ENCODE results near the gene HMCES. TPM values are rescaled to one million over a fixed set of nuclear protein-coding genes. Genes with fewer than 3 reads are reported as not detected.

HMCES gene
- total and polyA plus RNA-seq, 5 donors from 2014 or later, result 64.1 to 115 (median 91.2) TPM

DNA sequence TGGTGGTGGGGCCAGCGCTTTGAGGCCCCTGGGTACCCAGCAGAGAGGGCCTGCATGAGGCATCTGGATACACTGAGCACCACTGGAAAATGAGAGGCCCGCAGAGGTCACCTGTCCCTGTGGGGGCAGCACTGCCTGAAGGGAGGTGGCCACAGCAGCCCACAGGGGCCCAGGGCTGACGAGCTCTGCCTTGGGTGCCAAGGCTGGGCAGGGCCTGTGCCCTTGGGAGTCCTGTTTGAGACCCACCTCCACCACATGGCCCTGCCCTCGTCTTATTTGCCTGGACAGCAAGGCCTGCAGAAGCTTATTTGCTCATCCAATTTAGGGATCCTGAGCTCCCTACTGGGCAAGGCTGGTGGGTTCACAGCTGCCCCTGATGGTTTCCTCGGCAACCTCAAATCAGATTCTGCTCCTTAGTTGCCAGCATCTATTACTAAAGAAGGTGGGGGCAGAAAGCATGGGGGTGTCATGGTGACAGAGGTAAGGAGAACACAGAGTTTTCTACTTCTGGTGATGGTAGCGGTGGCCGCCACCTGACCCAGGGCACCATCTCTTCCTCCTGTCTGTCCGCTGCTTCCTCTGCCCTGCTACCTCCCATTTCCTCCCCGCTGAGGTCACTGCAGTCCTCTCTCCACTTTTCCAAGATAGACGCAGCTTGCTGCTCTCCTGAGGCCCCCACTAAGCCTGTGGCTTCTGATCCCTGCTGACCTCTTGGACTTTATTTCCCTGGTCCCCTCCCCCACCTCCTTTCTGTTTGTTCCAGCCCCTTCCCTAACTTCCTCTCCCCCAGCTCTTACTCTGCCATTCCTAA is 62.9 kb downstream of the HMCES start:
- Mint-ChIP-seq H3K36me3 (no peaks in the 10 kb centered on the region), H3K4me1 (peaks cover 0 to 16% (median 6%) of the 10 kb centered on the region in 4 donors), H3K9me3 (peaks cover 0 to 2% (median 0%) of the 10 kb centered on the region in 7 donors), H3K27ac (no peak overlapping the region), H3K27me3 (peaks cover 29% of the 10 kb centered on the region), H3K4me3 (no peak overlapping the region)
- no peak overlapping the region for H3K4me3 ChIP-seq (ENCODE audit: low read depth, low read length)
- DNase-seq (no peak), ATAC-seq (ENCODE audit: low read depth in 2 of 2) (no peak)
- no peaks in the 10 kb centered on the region for H3K36me3 ChIP-seq (ENCODE audit: control insufficient read depth, insufficient read depth, low read length)
- H3K9me3 ChIP-seq (ENCODE audit: control insufficient read depth in 2 of 2, low read length in 2 of 2), result no peaks in the 10 kb centered on the region
- H3K27me3 ChIP-seq (ENCODE audit: control insufficient read depth, insufficient read depth, low read length), result peaks cover 3% of the 10 kb centered on the region
- peaks cover 8% of the 10 kb centered on the region for H3K4me1 ChIP-seq (ENCODE audit: control insufficient read depth, insufficient read depth, low read length, poor library complexity, severe bottlenecking)
- no peak overlapping the region for H3K27ac ChIP-seq (ENCODE audit: insufficient read depth, low read length, poor library complexity, severe bottlenecking)

DNA sequence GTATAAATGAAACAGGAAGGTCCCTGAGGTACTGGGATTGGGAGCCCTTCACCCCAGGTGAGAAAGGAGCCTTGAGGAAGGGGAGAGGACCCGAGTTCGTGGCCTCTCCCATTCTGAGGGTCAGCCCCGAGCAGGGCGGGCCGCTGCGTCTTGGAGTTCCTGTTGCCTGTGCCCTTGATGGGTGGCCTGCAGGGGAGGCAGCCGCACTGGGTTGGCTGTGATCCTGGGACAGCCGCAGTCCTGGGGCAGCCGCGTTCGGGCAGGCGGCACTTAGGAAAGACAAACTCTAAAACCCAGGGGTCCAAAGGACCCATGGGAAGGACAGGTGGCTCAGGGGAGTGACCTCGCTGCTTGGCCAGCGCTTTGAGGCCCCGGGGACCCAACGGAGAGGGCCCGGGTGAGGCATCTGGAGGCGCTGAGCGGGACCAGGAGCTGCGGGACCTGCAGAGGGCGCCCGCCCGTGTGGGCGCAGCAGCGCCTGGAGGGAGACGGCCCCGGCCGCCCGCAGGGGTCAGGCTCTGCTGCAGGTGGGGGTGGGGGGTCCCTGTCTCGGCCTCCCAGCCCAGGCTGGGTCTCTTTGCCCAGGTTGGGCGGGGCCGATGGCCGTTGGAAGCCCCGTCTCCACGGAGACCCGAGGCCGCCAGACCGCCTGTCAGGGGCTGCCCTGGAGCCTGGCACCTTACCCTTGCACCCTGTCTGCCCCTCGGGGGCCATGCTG is 65.1 kb downstream of the HMCES start:
- Histone ChIP-seq H3K9me3 (ENCODE audit: control insufficient read depth in 2 of 2, low read length in 2 of 2) (no peaks in the 10 kb centered on the region), H3K4me1 (ENCODE audit: control insufficient read depth, insufficient read depth, low read length, poor library complexity, severe bottlenecking) (peaks cover 8% of the 10 kb centered on the region), H3K4me3 (ENCODE audit: low read depth, low read length) (no peak overlapping the region), H3K27ac (ENCODE audit: insufficient read depth, low read length, poor library complexity, severe bottlenecking) (no peak overlapping the region), H3K27me3 (ENCODE audit: control insufficient read depth, insufficient read depth, low read length) (peaks cover 3% of the 10 kb centered on the region), H3K36me3 (ENCODE audit: control insufficient read depth, insufficient read depth, low read length) (no peaks in the 10 kb centered on the region)
- ATAC-seq (ENCODE audit: low read depth in 2 of 2) (peak; percentile 57 to 62), DNase-seq (peak in 1 of 3 donors; percentile 23)
- Mint-ChIP-seq H3K4me1 (peaks cover 0 to 16% (median 7%) of the 10 kb centered on the region in 4 donors), H3K4me3 (peak overlapping the region in 1 of 4 donors; percentile 59), H3K27me3 (peaks cover 42% of the 10 kb centered on the region), H3K27ac (no peak overlapping the region), H3K36me3 (no peaks in the 10 kb centered on the region), H3K9me3 (peaks cover 0 to 4% (median 0%) of the 10 kb centered on the region in 7 donors)

DNA sequence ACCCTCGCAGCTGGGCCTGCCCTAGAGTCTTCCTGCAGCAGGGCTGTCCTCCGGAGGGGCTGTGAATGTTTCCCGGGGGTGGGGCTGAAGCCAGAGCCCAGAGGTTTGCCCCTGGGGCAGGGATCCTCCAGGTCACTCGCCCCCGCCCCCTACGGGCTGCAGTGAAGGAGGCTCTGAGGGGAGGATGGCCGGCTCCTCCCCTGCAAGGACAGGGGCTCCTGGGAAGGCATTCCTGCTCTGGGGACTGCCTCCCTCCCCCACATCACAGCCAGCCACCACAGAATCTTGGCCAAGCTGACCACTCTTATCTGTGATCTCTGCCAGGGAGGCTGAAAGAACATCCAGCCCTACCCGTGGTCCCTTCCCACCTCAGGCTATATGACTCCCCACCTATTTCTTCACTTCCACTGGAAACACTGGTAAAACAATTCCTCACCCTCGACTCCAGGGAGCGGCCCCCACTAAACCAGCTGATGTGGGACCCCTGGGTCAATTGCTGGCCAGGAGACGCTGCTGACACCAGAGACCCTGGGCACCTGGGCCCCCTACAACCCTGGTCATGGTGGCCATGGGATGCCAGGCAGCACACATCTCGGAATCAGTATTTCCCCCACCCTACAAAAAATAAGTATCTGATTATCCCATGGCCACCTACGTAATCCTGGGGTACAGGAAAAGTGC is 66.0 kb downstream of the HMCES start:
- Histone ChIP-seq H3K27me3 (ENCODE audit: control insufficient read depth, insufficient read depth, low read length) (peaks cover 3% of the 10 kb centered on the region), H3K36me3 (ENCODE audit: control insufficient read depth, insufficient read depth, low read length) (no peaks in the 10 kb centered on the region), H3K4me1 (ENCODE audit: control insufficient read depth, insufficient read depth, low read length, poor library complexity, severe bottlenecking) (peaks cover 8% of the 10 kb centered on the region), H3K9me3 (ENCODE audit: control insufficient read depth in 2 of 2, low read length in 2 of 2) (no peaks in the 10 kb centered on the region), H3K27ac (ENCODE audit: insufficient read depth, low read length, poor library complexity, severe bottlenecking) (no peak overlapping the region), H3K4me3 (ENCODE audit: low read depth, low read length) (no peak overlapping the region)
- DNase-seq (no peak), ATAC-seq (ENCODE audit: low read depth in 2 of 2) (no peak)
- peaks cover 43% of the 10 kb centered on the region for H3K27me3 Mint-ChIP-seq
- no peaks in the 10 kb centered on the region for H3K36me3 Mint-ChIP-seq
- peaks cover 0 to 16% (median 7%) of the 10 kb centered on the region in 4 donors for H3K4me1 Mint-ChIP-seq
- H3K4me3 Mint-ChIP-seq, result no peak overlapping the region
- H3K27ac Mint-ChIP-seq, result no peak overlapping the region
- H3K9me3 Mint-ChIP-seq, result peaks cover 0 to 4% (median 0%) of the 10 kb centered on the region in 7 donors

DNA sequence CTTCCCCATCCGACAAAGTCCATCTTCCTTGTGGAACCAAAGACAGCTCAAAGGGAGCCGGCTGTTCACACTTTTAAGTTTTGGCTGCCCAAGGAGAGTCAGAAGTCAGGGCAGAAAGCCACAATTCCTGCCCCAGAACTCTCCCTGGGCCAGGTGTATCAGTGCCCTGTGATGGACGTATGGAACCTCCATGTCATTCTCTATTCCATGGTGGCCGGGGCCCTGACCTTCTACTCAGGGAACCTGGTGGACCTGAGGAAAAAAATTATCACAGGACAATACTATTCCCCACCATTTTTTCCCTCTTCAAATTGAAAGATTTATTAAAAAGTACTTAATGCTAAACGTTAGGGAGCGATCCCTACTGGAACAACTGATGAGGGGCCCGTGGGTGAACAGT is 66.6 kb downstream of the HMCES start:
- H3K36me3 Mint-ChIP-seq, result no peaks in the 10 kb centered on the region
- peaks cover 0 to 16% (median 7%) of the 10 kb centered on the region in 4 donors for H3K4me1 Mint-ChIP-seq
- Histone ChIP-seq H3K9me3 (ENCODE audit: control insufficient read depth in 2 of 2, low read length in 2 of 2) (no peaks in the 10 kb centered on the region), H3K36me3 (ENCODE audit: control insufficient read depth, insufficient read depth, low read length) (no peaks in the 10 kb centered on the region), H3K27ac (ENCODE audit: insufficient read depth, low read length, poor library complexity, severe bottlenecking) (no peak overlapping the region), H3K27me3 (ENCODE audit: control insufficient read depth, insufficient read depth, low read length) (peaks cover 3% of the 10 kb centered on the region), H3K4me3 (ENCODE audit: low read depth, low read length) (no peak overlapping the region), H3K4me1 (ENCODE audit: control insufficient read depth, insufficient read depth, low read length, poor library complexity, severe bottlenecking) (peaks cover 8% of the 10 kb centered on the region)
- H3K27ac Mint-ChIP-seq, result no peak overlapping the region
- H3K4me3 Mint-ChIP-seq, result no peak overlapping the region
- ATAC-seq (ENCODE audit: low read depth in 2 of 2), result no peak
- peaks cover 43% of the 10 kb centered on the region for H3K27me3 Mint-ChIP-seq
- no peak for DNase-seq
- peaks cover 0 to 4% (median 0%) of the 10 kb centered on the region in 7 donors for H3K9me3 Mint-ChIP-seq

DNA sequence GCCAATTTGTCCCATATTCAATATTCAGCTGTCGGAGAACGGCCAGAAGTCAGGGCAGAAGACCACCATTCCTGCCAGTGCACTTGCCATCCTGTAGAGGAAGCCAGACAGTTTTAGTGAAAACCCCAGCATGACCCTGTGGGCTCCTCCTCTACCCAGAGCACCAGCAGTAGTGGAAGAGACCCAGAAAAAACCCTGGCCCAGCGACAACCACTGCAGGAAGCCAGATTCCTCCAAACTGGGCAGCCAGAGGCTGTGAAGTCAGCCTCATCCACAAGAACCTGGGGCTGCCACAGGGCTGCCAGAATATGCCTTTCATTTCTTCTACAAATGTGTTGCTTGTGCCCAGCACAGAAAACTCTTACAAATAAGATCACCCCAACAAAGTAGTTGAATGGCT is 67.3 kb downstream of the HMCES start:
- H3K4me3 ChIP-seq (ENCODE audit: low read depth, low read length), result no peak overlapping the region
- peaks cover 0 to 16% (median 7%) of the 10 kb centered on the region in 4 donors for H3K4me1 Mint-ChIP-seq
- H3K27ac Mint-ChIP-seq, result no peak overlapping the region
- H3K27me3 ChIP-seq (ENCODE audit: control insufficient read depth, insufficient read depth, low read length), result peaks cover 3% of the 10 kb centered on the region
- DNase-seq, result no peak
- H3K36me3 Mint-ChIP-seq, result no peaks in the 10 kb centered on the region
- H3K4me1 ChIP-seq (ENCODE audit: control insufficient read depth, insufficient read depth, low read length, poor library complexity, severe bottlenecking), result peaks cover 8% of the 10 kb centered on the region
- peaks cover 0 to 4% (median 0%) of the 10 kb centered on the region in 7 donors for H3K9me3 Mint-ChIP-seq
- no peak overlapping the region for H3K27ac ChIP-seq (ENCODE audit: insufficient read depth, low read length, poor library complexity, severe bottlenecking)
- no peak for ATAC-seq (ENCODE audit: low read depth in 2 of 2)
- peaks cover 43% of the 10 kb centered on the region for H3K27me3 Mint-ChIP-seq
- H3K4me3 Mint-ChIP-seq, result peak overlapping the region in 1 of 4 donors; percentile 52
- no peaks in the 10 kb centered on the region for H3K9me3 ChIP-seq (ENCODE audit: control insufficient read depth in 2 of 2, low read length in 2 of 2)
- H3K36me3 ChIP-seq (ENCODE audit: control insufficient read depth, insufficient read depth, low read length), result no peaks in the 10 kb centered on the region

DNA sequence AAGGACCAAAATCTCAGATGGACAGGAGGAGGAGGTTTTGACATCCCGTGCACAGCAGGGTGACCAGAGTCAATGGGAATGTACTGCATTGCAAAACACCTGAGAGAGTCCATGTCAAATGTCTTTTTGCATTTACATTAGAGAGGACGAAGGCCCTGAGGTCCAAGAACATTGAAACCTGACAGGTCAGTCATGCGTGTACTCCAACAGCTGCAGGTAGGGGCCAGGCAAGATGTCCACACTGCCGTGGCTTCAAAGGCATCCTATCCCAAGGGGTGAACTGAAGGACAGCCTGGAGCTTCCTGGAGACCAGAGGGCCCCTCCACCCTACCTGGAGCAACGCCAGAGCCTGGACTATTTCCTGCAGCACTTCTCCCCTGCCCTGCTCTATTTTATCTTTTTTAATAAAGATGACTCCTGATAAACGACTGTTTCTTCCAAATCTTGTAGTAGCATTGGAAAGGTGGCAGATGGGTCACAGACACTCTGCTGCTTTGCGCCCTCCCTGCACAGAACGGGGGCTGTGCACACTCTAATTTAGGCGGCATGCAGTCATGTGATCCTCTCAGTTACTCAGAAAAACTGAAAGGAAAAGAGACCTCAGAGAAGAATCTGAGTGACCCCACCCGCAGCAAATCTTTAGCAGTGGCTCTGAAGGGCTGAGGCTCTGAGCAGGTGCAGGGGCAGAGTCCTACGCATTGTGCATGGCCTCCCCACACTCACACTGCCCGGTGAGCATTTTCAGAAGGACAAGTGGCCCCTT is 68.2 kb downstream of the HMCES start:
- Histone ChIP-seq H3K4me1 (ENCODE audit: control insufficient read depth, insufficient read depth, low read length, poor library complexity, severe bottlenecking) (peaks cover 8% of the 10 kb centered on the region), H3K4me3 (ENCODE audit: low read depth, low read length) (no peak overlapping the region), H3K27me3 (ENCODE audit: control insufficient read depth, insufficient read depth, low read length) (peaks cover 3% of the 10 kb centered on the region), H3K27ac (ENCODE audit: insufficient read depth, low read length, poor library complexity, severe bottlenecking) (no peak overlapping the region), H3K36me3 (ENCODE audit: control insufficient read depth, insufficient read depth, low read length) (no peaks in the 10 kb centered on the region), H3K9me3 (ENCODE audit: control insufficient read depth in 2 of 2, low read length in 2 of 2) (no peaks in the 10 kb centered on the region)
- H3K9me3 Mint-ChIP-seq, result peaks cover 0 to 4% (median 0%) of the 10 kb centered on the region in 7 donors
- peaks cover 0 to 16% (median 7%) of the 10 kb centered on the region in 4 donors for H3K4me1 Mint-ChIP-seq
- ATAC-seq (ENCODE audit: low read depth in 2 of 2) (no peak), DNase-seq (no peak)
- no peak overlapping the region for H3K27ac Mint-ChIP-seq
- H3K4me3 Mint-ChIP-seq, result no peak overlapping the region
- peaks cover 43% of the 10 kb centered on the region for H3K27me3 Mint-ChIP-seq
- no peaks in the 10 kb centered on the region for H3K36me3 Mint-ChIP-seq

DNA sequence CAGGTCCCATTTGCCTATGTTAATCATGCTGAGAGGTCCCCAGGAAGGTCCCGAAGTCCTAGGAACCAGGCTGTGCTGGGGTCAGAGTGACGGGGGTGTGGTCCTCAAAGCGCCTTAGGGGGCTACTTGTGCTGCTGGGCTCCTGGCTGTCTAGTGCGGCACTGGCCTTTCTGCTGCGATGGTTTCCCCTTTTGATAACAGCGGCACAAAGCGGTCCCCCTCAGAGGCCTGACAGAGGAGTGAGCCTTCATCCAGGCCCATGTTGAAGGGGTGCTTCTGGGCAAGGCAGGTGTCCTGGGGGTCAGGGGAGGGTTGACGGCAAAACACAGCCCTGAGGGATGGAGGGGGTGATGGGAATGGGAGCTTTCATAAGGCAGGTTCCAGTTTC is 68.8 kb downstream of the HMCES start:
- DNase-seq (no peak), ATAC-seq (ENCODE audit: low read depth in 2 of 2) (no peak)
- H3K4me1 Mint-ChIP-seq, result peaks cover 0 to 16% (median 7%) of the 10 kb centered on the region in 4 donors
- no peak overlapping the region for H3K4me3 ChIP-seq (ENCODE audit: low read depth, low read length)
- no peak overlapping the region for H3K27ac ChIP-seq (ENCODE audit: insufficient read depth, low read length, poor library complexity, severe bottlenecking)
- no peak overlapping the region for H3K27ac Mint-ChIP-seq
- peaks cover 0 to 3% (median 0%) of the 10 kb centered on the region in 7 donors for H3K9me3 Mint-ChIP-seq
- peaks cover 39% of the 10 kb centered on the region for H3K27me3 Mint-ChIP-seq
- no peaks in the 10 kb centered on the region for H3K9me3 ChIP-seq (ENCODE audit: control insufficient read depth in 2 of 2, low read length in 2 of 2)
- H3K27me3 ChIP-seq (ENCODE audit: control insufficient read depth, insufficient read depth, low read length), result peaks cover 3% of the 10 kb centered on the region
- peak overlapping the region in 1 of 4 donors; percentile 7 for H3K4me3 Mint-ChIP-seq
- H3K36me3 Mint-ChIP-seq, result no peaks in the 10 kb centered on the region
- H3K4me1 ChIP-seq (ENCODE audit: control insufficient read depth, insufficient read depth, low read length, poor library complexity, severe bottlenecking), result peaks cover 8% of the 10 kb centered on the region
- H3K36me3 ChIP-seq (ENCODE audit: control insufficient read depth, insufficient read depth, low read length), result no peaks in the 10 kb centered on the region
